Kasumi-1 (cell line): ENCODE data around the gene ECSIT.
A peak's percentile ranks its signal among the peaks of the same experiment; 100 is the strongest.
"Not testable (repeated sequence)": the region's sequence is repeated elsewhere in the genome, so short reads cannot be mapped to it uniquely, and the experiment has no call there.

Source experiments
- DNase-seq, 2 experiments: peaks; one replicate each; lab custom pipeline; 2025; lab: John Stamatoyannopoulos, UW

Gene ECSIT

GRCh38 chr19:11528551-11529341 lies at the start of gene ECSIT:
TSS of gene ECSIT (minus strand) at chr19:11529134. CDS start at chr19:11519170, 9,964 bp downstream.
- DNase-seq: peak; percentile 95 to 96

- DNase-seq: no peak
These were observed 48.7 kb upstream of the ECSIT start, which contains the start of gene ACP5 for GRCh38 chr19:11577451-11578257. TSS of gene ACP5 (minus strand) at chr19:11577645. CDS start at chr19:11577317, 328 bp downstream.

- no peak for DNase-seq
These were observed 47.3 kb upstream of the ECSIT start for GRCh38 chr19:11576227-11576626.

- DNase-seq: no peak
These were observed 45.8 kb upstream of the ECSIT start for GRCh38 chr19:11574689-11575088.

- DNase-seq: not testable (repeated sequence)
These were observed 44.8 kb upstream of the ECSIT start for GRCh38 chr19:11573763-11574162.

GRCh38 chr19:11573354-11573753 lies 44.4 kb upstream of the ECSIT start:
- DNase-seq: not testable (repeated sequence)

- peak; percentile 19 to 26 for DNase-seq
These were observed 41.1 kb upstream of the ECSIT start for GRCh38 chr19:11570039-11570462.

- no peak for DNase-seq
These were observed 37.2 kb upstream of the ECSIT start for GRCh38 chr19:11566164-11566563.

- DNase-seq: not testable (repeated sequence)
These were observed 36.7 kb upstream of the ECSIT start for GRCh38 chr19:11565649-11565980.

GRCh38 chr19:11564082-11564807 lies 35.3 kb upstream of the ECSIT start:
- not testable (repeated sequence) for DNase-seq

- DNase-seq: no peak
These were observed 34.6 kb upstream of the ECSIT start for GRCh38 chr19:11563532-11563931.

GRCh38 chr19:11560404-11561051 lies 31.6 kb upstream of the ECSIT start:
- peak; percentile 83 to 91 for DNase-seq

GRCh38 chr19:11558881-11559828 lies 30.2 kb upstream of the ECSIT start, which contains the start of gene ELOF1:
TSS of gene ELOF1 (minus strand) at chr19:11559230. CDS start at chr19:11554347, 4,883 bp downstream.
- peak; percentile 95 to 97 for DNase-seq

- no peak for DNase-seq
These were observed 27.9 kb upstream of the ECSIT start for GRCh38 chr19:11556634-11557420.

- DNase-seq: no peak
These were observed 26.3 kb upstream of the ECSIT start for GRCh38 chr19:11555246-11555645.

GRCh38 chr19:11554160-11554559 lies 25.2 kb upstream of the ECSIT start:
- DNase-seq: no peak

- no peak for DNase-seq
These were observed 23.9 kb upstream of the ECSIT start for GRCh38 chr19:11552666-11553372.

- peak in 1 of 2 experiments; percentile 13 for DNase-seq
These were observed 22.8 kb upstream of the ECSIT start for GRCh38 chr19:11551603-11552235.
